ENCODE measurements around the gene PLAC9.
A peak's percentile ranks its signal among the peaks of the same experiment; 100 is the strongest.
"Not testable (repeated sequence)": the region's sequence is repeated elsewhere in the genome, so short reads cannot be mapped to it uniquely, and the experiment has no call there.

The PLAC9 gene

GRCh38 chr10:80132299-80133139 is at the start of gene PLAC9:
PLAC9 (plus strand) TSS chr10:80132730; CDS start chr10:80132763, 33 bp downstream.
- no peaks in the 10 kb centered on the region for H3K4me1 ChIP-seq (ENCODE audit: control insufficient read depth, insufficient read depth, low read length)
- peak within 1 kb of the TSS; percentile 54 for H3K4me3 ChIP-seq (ENCODE audit: low read depth, low read length)
- H3K9me3 ChIP-seq (ENCODE audit: control insufficient read depth, insufficient read depth, low read length), result no peaks in the 10 kb centered on the region
- peaks cover 23% of the 10 kb centered on the region for H3K27me3 ChIP-seq (ENCODE audit: control insufficient read depth, insufficient read depth, low read length)
- H3K36me3 ChIP-seq (ENCODE audit: control insufficient read depth, insufficient read depth, low read length), result no peaks in the 10 kb centered on the region
- peak within 1 kb of the TSS; percentile 54 for H3K9ac ChIP-seq (ENCODE audit: low read depth, low read length)

- no peak overlapping the region for H3K9ac ChIP-seq (ENCODE audit: low read depth, low read length)
- H3K9me3 ChIP-seq (ENCODE audit: control insufficient read depth, insufficient read depth, low read length), result no peaks in the 10 kb centered on the region
- no peaks in the 10 kb centered on the region for H3K36me3 ChIP-seq (ENCODE audit: control insufficient read depth, insufficient read depth, low read length)
- no peak overlapping the region for H3K4me3 ChIP-seq (ENCODE audit: low read depth, low read length)
- H3K27me3 ChIP-seq (ENCODE audit: control insufficient read depth, insufficient read depth, low read length), result no peaks in the 10 kb centered on the region
- no peaks in the 10 kb centered on the region for H3K4me1 ChIP-seq (ENCODE audit: control insufficient read depth, insufficient read depth, low read length)
Measured at GRCh38 chr10:80090121-80090520, 42.4 kb upstream of the PLAC9 start.

- H3K36me3 ChIP-seq (ENCODE audit: control insufficient read depth, insufficient read depth, low read length), result no peaks in the 10 kb centered on the region
- no peaks in the 10 kb centered on the region for H3K27me3 ChIP-seq (ENCODE audit: control insufficient read depth, insufficient read depth, low read length)
- H3K9ac ChIP-seq (ENCODE audit: low read depth, low read length), result no peak overlapping the region
- H3K9me3 ChIP-seq (ENCODE audit: control insufficient read depth, insufficient read depth, low read length), result no peaks in the 10 kb centered on the region
- H3K4me1 ChIP-seq (ENCODE audit: control insufficient read depth, insufficient read depth, low read length), result no peaks in the 10 kb centered on the region
- no peak overlapping the region for H3K4me3 ChIP-seq (ENCODE audit: low read depth, low read length)
Measured at GRCh38 chr10:80094231-80094630, 38.3 kb upstream of the PLAC9 start.

GRCh38 chr10:80098272-80098671 is 34.3 kb upstream of the PLAC9 start:
- not testable (repeated sequence) for H3K27me3 ChIP-seq (ENCODE audit: control insufficient read depth, insufficient read depth, low read length); H3K36me3 ChIP-seq (ENCODE audit: control insufficient read depth, insufficient read depth, low read length)

GRCh38 chr10:80099295-80099694 is 33.2 kb upstream of the PLAC9 start:
- H3K9me3 ChIP-seq (ENCODE audit: control insufficient read depth, insufficient read depth, low read length); H3K9ac ChIP-seq (ENCODE audit: low read depth, low read length); H3K4me3 ChIP-seq (ENCODE audit: low read depth, low read length); H3K27me3 ChIP-seq (ENCODE audit: control insufficient read depth, insufficient read depth, low read length); H3K4me1 ChIP-seq (ENCODE audit: control insufficient read depth, insufficient read depth, low read length); H3K36me3 ChIP-seq (ENCODE audit: control insufficient read depth, insufficient read depth, low read length): not testable (repeated sequence)

More at GRCh38 chr10:80098272-80098671, 34.3 kb upstream of the PLAC9 start:
- not testable (repeated sequence) for H3K9ac ChIP-seq (ENCODE audit: low read depth, low read length); H3K4me3 ChIP-seq (ENCODE audit: low read depth, low read length); H3K4me1 ChIP-seq (ENCODE audit: control insufficient read depth, insufficient read depth, low read length); H3K9me3 ChIP-seq (ENCODE audit: control insufficient read depth, insufficient read depth, low read length)

- no peaks in the 10 kb centered on the region for H3K27me3 ChIP-seq (ENCODE audit: control insufficient read depth, insufficient read depth, low read length)
- no peak overlapping the region for H3K4me3 ChIP-seq (ENCODE audit: low read depth, low read length)
- no peaks in the 10 kb centered on the region for H3K36me3 ChIP-seq (ENCODE audit: control insufficient read depth, insufficient read depth, low read length)
- no peak overlapping the region for H3K9ac ChIP-seq (ENCODE audit: low read depth, low read length)
- no peaks in the 10 kb centered on the region for H3K9me3 ChIP-seq (ENCODE audit: control insufficient read depth, insufficient read depth, low read length)
- H3K4me1 ChIP-seq (ENCODE audit: control insufficient read depth, insufficient read depth, low read length), result peaks cover 12% of the 10 kb centered on the region
Measured at GRCh38 chr10:80100116-80100515, 32.4 kb upstream of the PLAC9 start.

- Histone ChIP-seq H3K4me1 (ENCODE audit: control insufficient read depth, insufficient read depth, low read length) (peaks cover 20% of the 10 kb centered on the region), H3K9ac (ENCODE audit: low read depth, low read length) (no peak overlapping the region), H3K27me3 (ENCODE audit: control insufficient read depth, insufficient read depth, low read length) (no peaks in the 10 kb centered on the region), H3K4me3 (ENCODE audit: low read depth, low read length) (no peak overlapping the region), H3K36me3 (ENCODE audit: control insufficient read depth, insufficient read depth, low read length) (no peaks in the 10 kb centered on the region), H3K9me3 (ENCODE audit: control insufficient read depth, insufficient read depth, low read length) (no peaks in the 10 kb centered on the region)
Measured at GRCh38 chr10:80100861-80101695, 31.5 kb upstream of the PLAC9 start.

- Histone ChIP-seq H3K9ac (ENCODE audit: low read depth, low read length) (no peak overlapping the region), H3K4me3 (ENCODE audit: low read depth, low read length) (no peak overlapping the region), H3K9me3 (ENCODE audit: control insufficient read depth, insufficient read depth, low read length) (no peaks in the 10 kb centered on the region)
Measured at GRCh38 chr10:80104066-80104926, 28.2 kb upstream of the PLAC9 start.

GRCh38 chr10:80108576-80109239 is 23.8 kb upstream of the PLAC9 start:
- Histone ChIP-seq H3K36me3 (ENCODE audit: control insufficient read depth, insufficient read depth, low read length) (no peaks in the 10 kb centered on the region), H3K27me3 (ENCODE audit: control insufficient read depth, insufficient read depth, low read length) (no peaks in the 10 kb centered on the region), H3K4me3 (ENCODE audit: low read depth, low read length) (no peak overlapping the region), H3K9me3 (ENCODE audit: control insufficient read depth, insufficient read depth, low read length) (no peaks in the 10 kb centered on the region), H3K9ac (ENCODE audit: low read depth, low read length) (no peak overlapping the region), H3K4me1 (ENCODE audit: control insufficient read depth, insufficient read depth, low read length) (peaks cover 22% of the 10 kb centered on the region)

More at GRCh38 chr10:80104066-80104926, 28.2 kb upstream of the PLAC9 start:
- H3K4me1 ChIP-seq (ENCODE audit: control insufficient read depth, insufficient read depth, low read length), result peaks cover 25% of the 10 kb centered on the region
- no peaks in the 10 kb centered on the region for H3K27me3 ChIP-seq (ENCODE audit: control insufficient read depth, insufficient read depth, low read length)
- H3K36me3 ChIP-seq (ENCODE audit: control insufficient read depth, insufficient read depth, low read length), result no peaks in the 10 kb centered on the region

GRCh38 chr10:80110986-80111385 is 21.5 kb upstream of the PLAC9 start:
- H3K9me3 ChIP-seq (ENCODE audit: control insufficient read depth, insufficient read depth, low read length), result no peaks in the 10 kb centered on the region
- no peaks in the 10 kb centered on the region for H3K36me3 ChIP-seq (ENCODE audit: control insufficient read depth, insufficient read depth, low read length)
- H3K4me1 ChIP-seq (ENCODE audit: control insufficient read depth, insufficient read depth, low read length), result peaks cover 6% of the 10 kb centered on the region
- no peaks in the 10 kb centered on the region for H3K27me3 ChIP-seq (ENCODE audit: control insufficient read depth, insufficient read depth, low read length)
- no peak overlapping the region for H3K4me3 ChIP-seq (ENCODE audit: low read depth, low read length)
- H3K9ac ChIP-seq (ENCODE audit: low read depth, low read length), result no peak overlapping the region

- Histone ChIP-seq H3K9ac (ENCODE audit: low read depth, low read length) (no peak overlapping the region), H3K4me1 (ENCODE audit: control insufficient read depth, insufficient read depth, low read length) (no peaks in the 10 kb centered on the region), H3K4me3 (ENCODE audit: low read depth, low read length) (no peak overlapping the region), H3K27me3 (ENCODE audit: control insufficient read depth, insufficient read depth, low read length) (no peaks in the 10 kb centered on the region), H3K36me3 (ENCODE audit: control insufficient read depth, insufficient read depth, low read length) (no peaks in the 10 kb centered on the region), H3K9me3 (ENCODE audit: control insufficient read depth, insufficient read depth, low read length) (no peaks in the 10 kb centered on the region)
Measured at GRCh38 chr10:80118669-80119068, 13.9 kb upstream of the PLAC9 start.
